CD4-positive, CD25-positive, alpha-beta regulatory T cell (primary cell): Measurements from ENCODE around the gene BPIFB6. TPM values are rescaled to one million over a fixed set of nuclear protein-coding genes. Genes with fewer than 3 reads are reported as not detected.

ENCODE experiments used
- ATAC-seq, 2 donors: fragments of 150-1000 bp; cut with Tn5 transposase; one replicate each; pipeline ENCODE4 v1.10.0; 2021; ENCODE audit warnings: low read depth in 2 of 2, moderate number of reproducible peaks in 2 of 2, moderate library complexity in 1 of 2
- DNase-seq, 3 donors: peaks; one replicate each; pipeline versions ENCODE4 v3.0.0 to v3.0.0-alpha.2; 2012 to 2022; ENCODE audit warnings: mixed read lengths in 1 of 3
- H3K27ac ChIP-seq: one replicate; pipeline ENCODE4 v1.7.0; 2013; ENCODE audit warnings: mild to moderate bottlenecking, low read length; ENCODE audit not compliant: insufficient read depth, poor library complexity, severe bottlenecking
- H3K27me3 ChIP-seq: one replicate; pipeline ENCODE4 v1.7.0; 2013; ENCODE audit warnings: low read length; ENCODE audit not compliant: control insufficient read depth, insufficient read depth
- H3K36me3 ChIP-seq: one replicate; pipeline ENCODE4 v1.7.0; 2013; ENCODE audit warnings: mild to moderate bottlenecking, low read length, moderate library complexity; ENCODE audit not compliant: control insufficient read depth, insufficient read depth
- H3K4me1 ChIP-seq: 2 replicates; pipeline ENCODE4 v1.7.0; 2013; ENCODE audit warnings: mild to moderate bottlenecking, low read length; ENCODE audit not compliant: insufficient read depth, control insufficient read depth, poor library complexity, severe bottlenecking
- H3K4me3 ChIP-seq: one replicate; pipeline ENCODE4 v1.7.0; 2013; ENCODE audit warnings: low read depth, mild to moderate bottlenecking, low read length, moderate library complexity
- H3K9me3 ChIP-seq, 2 experiments: 1 replicate in 1 of 2; 2 replicates in 1 of 2; pipeline ENCODE4 v1.7.0; 2013; ENCODE audit warnings: low read length in 2 of 2, mild to moderate bottlenecking in 1 of 2, moderate library complexity in 1 of 2; ENCODE audit not compliant: control insufficient read depth in 2 of 2
- H3K27ac Mint-ChIP-seq, 3 donors: one replicate each; pipeline ENCODE4 v1.8.0; 2020 to 2022; ENCODE audit warnings: mild to moderate bottlenecking in 3 of 3, mixed read lengths in 3 of 3, moderate library complexity in 2 of 3
- H3K27me3 Mint-ChIP-seq: one replicate; pipeline ENCODE4 v1.8.0; 2022; ENCODE audit warnings: mild to moderate bottlenecking, mixed read lengths
- H3K36me3 Mint-ChIP-seq: one replicate; pipeline ENCODE4 v1.8.0; 2020; ENCODE audit warnings: mixed read lengths
- H3K4me1 Mint-ChIP-seq, 4 donors: one replicate each; pipeline ENCODE4 v1.8.0; 2020 to 2022; ENCODE audit warnings: mixed read lengths in 4 of 4, mild to moderate bottlenecking in 1 of 4
- H3K4me3 Mint-ChIP-seq, 4 donors: one replicate each; pipeline ENCODE4 v1.8.0; 2020 to 2022; ENCODE audit warnings: mild to moderate bottlenecking in 4 of 4, mixed read lengths in 4 of 4, moderate library complexity in 3 of 4
- H3K9me3 Mint-ChIP-seq, 7 donors: one replicate each; pipeline ENCODE4 v1.8.0; 2020 to 2022; ENCODE audit warnings: mixed read lengths in 7 of 7, mild to moderate bottlenecking in 3 of 7, moderate library complexity in 2 of 7
- polyA plus RNA-seq, 4 donors: library from polyadenylated mRNA; unstranded; fragments of 300-500 nt; fragmentation: Illumina TruSeq; gene quantifications; one replicate each; pipeline ENCODE4 v1.2.3, GENCODE V29; 2021
- total RNA-seq: library from RNA; stranded (reverse); gene quantifications from one replicate; pipeline ENCODE4 v1.2.3, GENCODE V29; 2022

The BPIFB6 gene
- total and polyA plus RNA-seq, 5 donors from 2014 or later = not detected

DNA sequence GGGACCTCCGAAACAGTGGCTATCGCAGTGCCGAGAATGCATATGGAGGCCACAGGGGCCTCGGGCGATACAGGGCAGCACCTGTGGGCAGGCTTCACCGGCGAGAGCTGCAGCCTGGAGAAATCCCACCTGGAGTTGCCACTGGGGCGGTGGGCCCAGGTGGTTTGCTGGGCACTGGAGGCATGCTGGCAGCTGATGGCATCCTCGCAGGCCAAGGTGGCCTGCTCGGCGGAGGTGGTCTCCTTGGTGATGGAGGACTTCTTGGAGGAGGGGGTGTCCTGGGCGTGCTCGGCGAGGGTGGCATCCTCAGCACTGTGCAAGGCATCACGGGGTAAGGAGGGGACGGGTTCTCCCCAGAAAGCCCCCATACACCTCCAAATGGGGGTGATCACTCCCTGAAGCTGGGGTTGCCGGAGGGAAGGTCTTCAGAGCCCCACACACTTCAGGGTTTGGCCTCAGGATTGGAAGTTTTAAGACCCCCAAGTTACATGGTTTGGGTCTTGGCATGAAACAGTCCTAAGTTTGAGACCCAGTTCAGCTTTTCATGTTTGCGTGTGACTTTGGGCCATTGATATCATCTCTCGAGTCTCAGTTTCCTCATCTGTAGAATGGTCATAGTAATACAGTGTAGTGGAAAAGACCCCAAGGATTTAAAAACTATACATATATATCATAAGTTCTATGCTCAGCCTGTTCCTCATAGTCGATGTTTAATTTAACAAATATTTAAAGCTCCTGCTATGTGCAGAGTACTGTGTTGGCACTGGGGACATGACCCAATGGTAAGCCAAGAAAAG, 52.3 kb downstream of the BPIFB6 start:
- Histone ChIP-seq H3K27me3 (no peaks in the 10 kb centered on the region), H3K9me3 (no peaks in the 10 kb centered on the region), H3K36me3 (no peaks in the 10 kb centered on the region), H3K4me3 (no peak overlapping the region), H3K4me1 (no peaks in the 10 kb centered on the region), H3K27ac (no peak overlapping the region)
- no peak for DNase-seq
- H3K4me1 Mint-ChIP-seq = no peaks in the 10 kb centered on the region
- H3K36me3 Mint-ChIP-seq = no peaks in the 10 kb centered on the region
- no peak overlapping the region for H3K4me3 Mint-ChIP-seq
- H3K27ac Mint-ChIP-seq = no peak overlapping the region
- H3K9me3 Mint-ChIP-seq = no peaks in the 10 kb centered on the region
- no peaks in the 10 kb centered on the region for H3K27me3 Mint-ChIP-seq
- ATAC-seq = no peak

DNA sequence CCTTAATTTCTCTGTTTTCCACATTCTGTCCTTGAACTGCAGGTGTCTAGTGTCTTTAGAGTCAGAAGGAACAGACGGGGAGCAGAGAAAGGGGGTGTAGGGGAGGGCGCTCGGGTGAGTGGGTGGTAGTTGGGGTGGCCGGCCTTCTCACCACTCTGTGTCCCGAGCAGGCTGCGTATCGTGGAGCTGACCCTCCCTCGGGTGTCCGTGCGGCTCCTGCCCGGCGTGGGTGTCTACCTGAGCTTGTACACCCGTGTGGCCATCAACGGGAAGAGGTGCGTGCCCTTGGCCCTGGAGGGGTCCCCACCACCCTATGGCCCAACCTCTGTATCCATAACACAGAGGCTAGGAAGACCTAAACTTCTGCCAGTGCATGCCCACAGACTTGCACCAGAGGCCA, 53.3 kb downstream of the BPIFB6 start:
- ATAC-seq = no peak
- no peak overlapping the region for H3K27ac ChIP-seq
- Mint-ChIP-seq H3K4me1 (no peaks in the 10 kb centered on the region), H3K27me3 (no peaks in the 10 kb centered on the region), H3K27ac (no peak overlapping the region), H3K36me3 (no peaks in the 10 kb centered on the region), H3K9me3 (no peaks in the 10 kb centered on the region), H3K4me3 (no peak overlapping the region)
- H3K9me3 ChIP-seq = no peaks in the 10 kb centered on the region
- DNase-seq = no peak
- no peak overlapping the region for H3K4me3 ChIP-seq
- no peaks in the 10 kb centered on the region for H3K27me3 ChIP-seq
- H3K4me1 ChIP-seq = no peaks in the 10 kb centered on the region
- no peaks in the 10 kb centered on the region for H3K36me3 ChIP-seq

- peaks cover 0 to 4% (median 0%) of the 10 kb centered on the region in 4 donors for H3K4me1 Mint-ChIP-seq
Measured at GRCh38 chr20:33086052-33086722, 54.7 kb downstream of the BPIFB6 start.

DNA sequence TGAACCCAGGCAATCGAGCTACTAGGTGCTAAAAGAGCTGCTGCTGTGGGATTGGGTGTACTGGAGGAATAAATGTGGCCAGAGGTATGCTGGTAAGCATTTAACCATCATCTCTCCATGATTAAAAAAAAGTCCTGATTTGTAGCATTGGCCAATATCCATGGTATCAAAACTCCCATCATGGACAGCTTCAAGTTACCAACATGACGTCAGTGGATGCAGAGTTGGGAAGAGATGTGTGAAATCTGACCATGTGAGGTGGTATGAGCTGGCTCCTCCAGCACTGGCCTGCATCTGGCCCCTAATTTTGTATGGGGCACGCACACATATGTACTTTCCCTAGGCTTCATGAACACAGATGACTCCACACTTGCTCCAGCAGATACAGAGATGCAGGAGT, 59.7 kb downstream of the BPIFB6 start:
- H3K36me3 Mint-ChIP-seq = no peaks in the 10 kb centered on the region
- H3K27ac Mint-ChIP-seq = peak overlapping the region in 1 of 3 donors; percentile 67
- H3K9me3 ChIP-seq = no peaks in the 10 kb centered on the region
- H3K4me3 Mint-ChIP-seq = no peak overlapping the region
- H3K4me1 Mint-ChIP-seq = peaks cover 0 to 9% (median 3%) of the 10 kb centered on the region in 4 donors
- DNase-seq (no peak), ATAC-seq (no peak)
- no peaks in the 10 kb centered on the region for H3K27me3 ChIP-seq
- no peaks in the 10 kb centered on the region for H3K27me3 Mint-ChIP-seq
- no peaks in the 10 kb centered on the region for H3K4me1 ChIP-seq
- no peak overlapping the region for H3K4me3 ChIP-seq
- peaks cover 0 to 4% (median 0%) of the 10 kb centered on the region in 7 donors for H3K9me3 Mint-ChIP-seq
- no peak overlapping the region for H3K27ac ChIP-seq
- H3K36me3 ChIP-seq = no peaks in the 10 kb centered on the region

More at GRCh38 chr20:33086052-33086722, 54.7 kb downstream of the BPIFB6 start:
- H3K36me3 ChIP-seq = no peaks in the 10 kb centered on the region
- DNase-seq (no peak), ATAC-seq (no peak)
- Mint-ChIP-seq H3K27ac (no peak overlapping the region), H3K27me3 (no peaks in the 10 kb centered on the region), H3K4me3 (no peak overlapping the region), H3K9me3 (no peaks in the 10 kb centered on the region), H3K36me3 (no peaks in the 10 kb centered on the region)
- no peaks in the 10 kb centered on the region for H3K4me1 ChIP-seq
- no peak overlapping the region for H3K4me3 ChIP-seq
- H3K27ac ChIP-seq = no peak overlapping the region
- no peaks in the 10 kb centered on the region for H3K27me3 ChIP-seq
- H3K9me3 ChIP-seq = no peaks in the 10 kb centered on the region

GRCh38 chr20:33091693-33092092, 60.2 kb downstream of the BPIFB6 start:
- Mint-ChIP-seq H3K4me1 (peaks cover 0 to 9% (median 3%) of the 10 kb centered on the region in 4 donors), H3K36me3 (no peaks in the 10 kb centered on the region), H3K27me3 (no peaks in the 10 kb centered on the region), H3K27ac (peak overlapping the region in 2 of 3 donors; percentile 39 to 48), H3K9me3 (peaks cover 0 to 4% (median 0%) of the 10 kb centered on the region in 7 donors), H3K4me3 (no peak overlapping the region)
- Histone ChIP-seq H3K4me3 (no peak overlapping the region), H3K36me3 (no peaks in the 10 kb centered on the region), H3K4me1 (no peaks in the 10 kb centered on the region), H3K9me3 (no peaks in the 10 kb centered on the region), H3K27ac (no peak overlapping the region), H3K27me3 (no peaks in the 10 kb centered on the region)
- DNase-seq (no peak), ATAC-seq (no peak)

GRCh38 chr20:33092361-33092760, 60.9 kb downstream of the BPIFB6 start:
- DNase-seq (no peak), ATAC-seq (no peak)
- no peaks in the 10 kb centered on the region for H3K27me3 Mint-ChIP-seq
- Histone ChIP-seq H3K27ac (no peak overlapping the region), H3K4me3 (no peak overlapping the region), H3K4me1 (no peaks in the 10 kb centered on the region), H3K9me3 (no peaks in the 10 kb centered on the region), H3K27me3 (no peaks in the 10 kb centered on the region), H3K36me3 (no peaks in the 10 kb centered on the region)
- peak overlapping the region in 1 of 3 donors; percentile 46 for H3K27ac Mint-ChIP-seq
- H3K36me3 Mint-ChIP-seq = no peaks in the 10 kb centered on the region
- peaks cover 0 to 4% (median 0%) of the 10 kb centered on the region in 7 donors for H3K9me3 Mint-ChIP-seq
- no peak overlapping the region for H3K4me3 Mint-ChIP-seq
- H3K4me1 Mint-ChIP-seq = peaks cover 0 to 9% (median 3%) of the 10 kb centered on the region in 4 donors

- DNase-seq = no peak
- Histone ChIP-seq H3K9me3 (no peaks in the 10 kb centered on the region), H3K27me3 (no peaks in the 10 kb centered on the region), H3K4me3 (no peak overlapping the region), H3K27ac (no peak overlapping the region), H3K36me3 (no peaks in the 10 kb centered on the region), H3K4me1 (no peaks in the 10 kb centered on the region)
- no peak overlapping the region for H3K4me3 Mint-ChIP-seq
- no peaks in the 10 kb centered on the region for H3K36me3 Mint-ChIP-seq
- peaks cover 0 to 9% (median 3%) of the 10 kb centered on the region in 4 donors for H3K4me1 Mint-ChIP-seq
- ATAC-seq = no peak
- H3K27ac Mint-ChIP-seq = no peak overlapping the region
- peaks cover 0 to 4% (median 0%) of the 10 kb centered on the region in 7 donors for H3K9me3 Mint-ChIP-seq
- H3K27me3 Mint-ChIP-seq = no peaks in the 10 kb centered on the region
Measured at GRCh38 chr20:33093074-33093473, 61.6 kb downstream of the BPIFB6 start.
